GM12878 (cell line): ENCODE data around the gene VAC14. TPM values are rescaled to one million over a fixed set of nuclear protein-coding genes. Genes with fewer than 3 reads are reported as not detected.

ENCODE experiments used
- ATAC-seq: fragments of 200-7000 bp; cut with Tn5 transposase; 3 replicates; pipeline ENCODE4 v1.9.1; 2020; ENCODE audit warnings: mild to moderate bottlenecking, moderate library complexity
- BruUV-seq: library from RNA; stranded (reverse); fragments of 400-500 nt; replicated peaks from 2 replicates; lab custom pipeline; 2021; lab: Mats Ljungman, UMichigan
- CTCF ChIA-PET: fragments of 300-600 bp; sonication (Branson Sonifier 250); formaldehyde crosslinking; extraction: SDS; loops from one replicate; lab custom pipeline; 2021; ENCODE audit warnings: inconsistent platforms; lab: Yijun Ruan, JAX
- POLR2A ChIA-PET: fragments of 350-600 bp; formaldehyde crosslinking; extraction: SDS; loops from one replicate; lab custom pipeline; 2021; ENCODE audit warnings: inconsistent platforms; lab: Charles Lee
- RAD21 ChIA-PET: fragments of 300-600 bp; sonication (Branson Sonifier 250); formaldehyde crosslinking; loops from one replicate; lab custom pipeline; 2023; ENCODE audit warnings: antibody characterized with exemption; ENCODE audit not compliant: unreplicated experiment; lab: Charles Lee
- SMC1A ChIA-PET: fragments of 300-600 bp; sonication (Branson Sonifier 250); formaldehyde crosslinking; loops from one replicate; lab custom pipeline; 2023; ENCODE audit not compliant: unreplicated experiment, uncharacterized antibody; lab: Charles Lee
- DNase-seq: peaks from one replicate; pipeline ENCODE4 v3.0.0-alpha.2; 2011; ENCODE audit warnings: low read depth, low spot score
- FAIRE-seq: peaks from 3 replicates; lab custom pipeline; 2011; peaks lifted over from hg19 to GRCh38; lab: Jason Lieb, UNC
- H2AFZ ChIP-seq: 2 replicates; pipeline ENCODE4 v1.6.0; 2011; ENCODE audit warnings: low read depth, low read length, control low read depth; ENCODE audit not compliant: control insufficient read depth
- H3K27ac ChIP-seq: 2 replicates; pipeline ENCODE4 v1.5.1; 2011; ENCODE audit warnings: control low read depth; ENCODE audit not compliant: control insufficient read depth, insufficient read depth
- H3K27me3 ChIP-seq, 2 experiments: replicated peaks in 1 of 2; 2 replicates each; pipeline versions ENCODE4 v1.6.0 to v1.6.1; 2011; ENCODE audit warnings: low read length in 1 of 2; ENCODE audit not compliant: control insufficient read depth in 2 of 2, insufficient read depth in 2 of 2
- H3K36me3 ChIP-seq, 2 experiments: 2 replicates each; pipeline ENCODE4 v1.5.1; 2011; ENCODE audit warnings: low read length in 1 of 2; ENCODE audit not compliant: control insufficient read depth in 2 of 2, insufficient read depth in 2 of 2
- H3K4me1 ChIP-seq: 2 replicates; pipeline ENCODE4 v1.6.1; 2011; ENCODE audit warnings: mild to moderate bottlenecking, low read length, moderate library complexity, mixed read lengths; ENCODE audit not compliant: control insufficient read depth, insufficient read depth
- H3K4me2 ChIP-seq: 2 replicates; pipeline ENCODE4 v1.6.0; 2011; ENCODE audit warnings: control low read depth; ENCODE audit not compliant: control insufficient read depth, insufficient read depth
- H3K4me3 ChIP-seq: fragments of 200-600 bp; sonication (generic); 2 replicates; pipeline ENCODE4 v1.5.1; 2016
- H3K79me2 ChIP-seq: 2 replicates; pipeline ENCODE4 v1.6.0; 2011; ENCODE audit warnings: low read length; ENCODE audit not compliant: control insufficient read depth, insufficient read depth
- H3K9ac ChIP-seq: 2 replicates; pipeline ENCODE4 v1.8.0; 2011; ENCODE audit warnings: low read length, control low read depth, mixed read lengths; ENCODE audit not compliant: control insufficient read depth, insufficient read depth
- H3K9me3 ChIP-seq: replicated peaks from 3 replicates; pipeline ENCODE4 v1.5.1; 2011; ENCODE audit warnings: mild to moderate bottlenecking, low read length; ENCODE audit not compliant: control insufficient read depth, insufficient read depth
- H4K20me1 ChIP-seq: 2 replicates; pipeline ENCODE4 v1.6.0; 2011; ENCODE audit not compliant: control insufficient read depth, insufficient read depth
- ATF2 ChIP-seq: IDR thresholded peaks from 2 replicates; pipeline ENCODE4 v1.6.1; 2012; ENCODE audit warnings: low read length, inconsistent platforms
- BRCA1 ChIP-seq: IDR thresholded peaks from 2 replicates; pipeline ENCODE4 v1.6.1; 2011; ENCODE audit warnings: low read depth, low read length, improper control_type of control experiment
- CHD4 ChIP-seq: fragments of 200-600 bp; sonication (generic); IDR thresholded peaks from 2 replicates; pipeline ENCODE4 v1.6.1; 2016; ENCODE audit warnings: mild to moderate bottlenecking
- FOS ChIP-seq: IDR thresholded peaks from 3 replicates; pipeline ENCODE4 v1.6.1; 2011; ENCODE audit warnings: borderline replicate concordance; ENCODE audit not compliant: insufficient read length; ENCODE audit errors: extremely low read depth
- IRF3 ChIP-seq: fragments of 450-650 bp; IDR thresholded peaks from 2 replicates; pipeline ENCODE4 v1.6.1; 2014; ENCODE audit warnings: mild to moderate bottlenecking
- IRF4 ChIP-seq: IDR thresholded peaks from 2 replicates; pipeline ENCODE4 v1.6.1; 2011; ENCODE audit warnings: low read depth, low read length
- MTA3 ChIP-seq: IDR thresholded peaks from 2 replicates; pipeline ENCODE4 v1.6.1; 2012; ENCODE audit warnings: low read length, inconsistent platforms, borderline replicate concordance
- MXI1 ChIP-seq: fragments of 150-350 bp; IDR thresholded peaks from 2 replicates; pipeline ENCODE4 v1.6.1; 2011; ENCODE audit warnings: low read depth, mild to moderate bottlenecking, inconsistent platforms, low read length, improper control_type of control experiment
- NR2C1 ChIP-seq: fragments of 450-650 bp; IDR thresholded peaks from 2 replicates; pipeline ENCODE4 v1.6.1; 2017; ENCODE audit warnings: antibody characterized with exemption, mild to moderate bottlenecking, moderate library complexity
- REST ChIP-seq: IDR thresholded peaks from 2 replicates; pipeline ENCODE4 v1.6.1; 2012; ENCODE audit warnings: mild to moderate bottlenecking, low read depth, low read length
- RFX5 ChIP-seq: IDR thresholded peaks from 2 replicates; pipeline ENCODE4 v1.6.1; 2011; ENCODE audit warnings: low read depth, low read length, improper control_type of control experiment
- SMAD5 ChIP-seq: IDR thresholded peaks from 2 replicates; pipeline ENCODE4 v1.6.1; 2016; ENCODE audit warnings: antibody characterized with exemption, low read depth
- SP1 ChIP-seq: IDR thresholded peaks from one replicate; pipeline ENCODE4 v1.6.1; 2011; ENCODE audit warnings: low read depth, low read length
- ZNF274 ChIP-seq: IDR thresholded peaks from one replicate; pipeline ENCODE4 v1.8.0; 2011; ENCODE audit not compliant: insufficient read length, insufficient read depth
- WGBS: methylation state at CpG from one replicate; pipeline ENCODE4 v1.1.6; 2016; ENCODE audit warnings: low lambda C conversion rate; ENCODE audit not compliant: insufficient replicate concordance, insufficient coverage; ENCODE audit errors: missing lambda C conversion rate; 5-methylcytosine and 5-hydroxymethylcytosine counted together
- in situ Hi-C: fragments of 300-500 bp; cut with MboI; formaldehyde crosslinking; loops from 9 replicates; pipeline ENCODE4 v1.14.3; 2018; ENCODE audit warnings: mixed read lengths
- intact Hi-C: fragments of 100-400 bp; cut with micrococcal nuclease; formaldehyde crosslinking; loops from one replicate; pipeline ENCODE4 v1.14.2; 2022; ENCODE audit not compliant: unreplicated experiment
- polyA plus RNA-seq, 11 experiments: library from polyadenylated mRNA; depleted of rRNA in 4 of 11; unstranded in 6 of 11; stranded (reverse) in 5 of 11; fragments of >200 nt; fragmentation: Nextera tagmentation in 4 of 11; fragmentation: Illumina TruSeq in 1 of 11; extraction: Ambion mirVana in 4 of 11; extraction: Trizol in 1 of 11; gene quantifications; 1 replicate in 1 of 11; 2 replicates in 10 of 11; pipeline versions ENCODE4 v1.2.1 to v1.2.3, GENCODE V29; 2011 to 2016; ENCODE audit warnings: inconsistent platforms in 2 of 11, missing spikeins in 2 of 11, low read depth in 1 of 11
- total RNA-seq, 4 experiments: library from RNA; depleted of rRNA in 3 of 4; stranded (reverse); fragments of >200 nt in 3 of 4; fragmentation: Illumina TruSeq in 1 of 4; extraction: Trizol in 1 of 4; gene quantifications; 2 replicates each; pipeline versions ENCODE4 v1.2.1 to v1.2.3, GENCODE V29; 2013 to 2021
- TF ChIP-seq, protein P1 (sequence below): fragments of 450-650 bp; IDR thresholded peaks from 2 replicates; pipeline ENCODE4 v1.6.1; 2018; ENCODE audit warnings: mild to moderate bottlenecking, low read depth, moderate library complexity; ENCODE audit not compliant: partially characterized antibody
- TF ChIP-seq, protein P2 (sequence below): IDR thresholded peaks from 2 replicates; pipeline ENCODE4 v1.6.1; 2011; ENCODE audit warnings: low read depth, low read length, improper control_type of control experiment, borderline replicate concordance

The VAC14 gene
- total and polyA plus RNA-seq, 10 of the 15 experiments (the other 5 are each of a cell fraction or from before 2014, with no cell fraction given), result 1.3 to 45.5 (median 25.5) TPM

DNA sequence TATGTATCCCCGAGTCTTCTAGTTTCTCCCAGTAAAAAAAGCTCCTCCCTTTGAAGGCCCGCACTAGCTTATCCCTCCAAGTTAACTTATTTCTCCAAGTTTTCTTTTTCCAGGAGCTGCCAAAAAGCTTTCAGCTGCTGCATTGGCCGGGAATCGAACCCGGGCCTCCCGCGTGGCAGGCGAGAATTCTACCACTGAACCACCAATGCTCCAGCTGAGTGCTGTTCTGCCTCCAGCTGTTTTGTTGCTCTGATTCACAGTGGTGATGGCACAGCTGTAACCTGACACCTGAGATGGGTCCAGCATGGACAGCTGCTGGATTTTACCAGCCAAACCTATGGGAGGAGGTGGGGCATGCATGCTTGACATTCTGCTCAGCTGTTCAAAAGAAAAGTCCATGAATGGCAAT is 22.1 kb downstream of the VAC14 start:
- in situ Hi-C loops, result no loop called here
- no peak for FAIRE-seq
- H3K36me3 ChIP-seq, result peaks cover 28 to 29% of the 10 kb centered on the region in 2 experiments
- TF ChIP-seq, protein P1, sequence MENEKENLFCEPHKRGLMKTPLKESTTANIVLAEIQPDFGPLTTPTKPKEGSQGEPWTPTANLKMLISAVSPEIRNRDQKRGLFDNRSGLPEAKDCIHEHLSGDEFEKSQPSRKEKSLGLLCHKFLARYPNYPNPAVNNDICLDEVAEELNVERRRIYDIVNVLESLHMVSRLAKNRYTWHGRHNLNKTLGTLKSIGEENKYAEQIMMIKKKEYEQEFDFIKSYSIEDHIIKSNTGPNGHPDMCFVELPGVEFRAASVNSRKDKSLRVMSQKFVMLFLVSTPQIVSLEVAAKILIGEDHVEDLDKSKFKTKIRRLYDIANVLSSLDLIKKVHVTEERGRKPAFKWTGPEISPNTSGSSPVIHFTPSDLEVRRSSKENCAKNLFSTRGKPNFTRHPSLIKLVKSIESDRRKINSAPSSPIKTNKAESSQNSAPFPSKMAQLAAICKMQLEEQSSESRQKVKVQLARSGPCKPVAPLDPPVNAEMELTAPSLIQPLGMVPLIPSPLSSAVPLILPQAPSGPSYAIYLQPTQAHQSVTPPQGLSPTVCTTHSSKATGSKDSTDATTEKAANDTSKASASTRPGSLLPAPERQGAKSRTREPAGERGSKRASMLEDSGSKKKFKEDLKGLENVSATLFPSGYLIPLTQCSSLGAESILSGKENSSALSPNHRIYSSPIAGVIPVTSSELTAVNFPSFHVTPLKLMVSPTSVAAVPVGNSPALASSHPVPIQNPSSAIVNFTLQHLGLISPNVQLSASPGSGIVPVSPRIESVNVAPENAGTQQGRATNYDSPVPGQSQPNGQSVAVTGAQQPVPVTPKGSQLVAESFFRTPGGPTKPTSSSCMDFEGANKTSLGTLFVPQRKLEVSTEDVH, result no peak
- TF ChIP-seq MXI1 (no peak), IRF4 (no peak), SMAD5 (no peak), FOS (no peak), CHD4 (no peak), ZNF274 (no peak), IRF3 (no peak), BRCA1 (no peak), REST (no peak), RFX5 (no peak), ATF2 (no peak), NR2C1 (no peak), SP1 (no peak), MTA3 (no peak)
- TF ChIP-seq, protein P2, sequence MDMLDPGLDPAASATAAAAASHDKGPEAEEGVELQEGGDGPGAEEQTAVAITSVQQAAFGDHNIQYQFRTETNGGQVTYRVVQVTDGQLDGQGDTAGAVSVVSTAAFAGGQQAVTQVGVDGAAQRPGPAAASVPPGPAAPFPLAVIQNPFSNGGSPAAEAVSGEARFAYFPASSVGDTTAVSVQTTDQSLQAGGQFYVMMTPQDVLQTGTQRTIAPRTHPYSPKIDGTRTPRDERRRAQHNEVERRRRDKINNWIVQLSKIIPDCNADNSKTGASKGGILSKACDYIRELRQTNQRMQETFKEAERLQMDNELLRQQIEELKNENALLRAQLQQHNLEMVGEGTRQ, result no peak

More for the DNA sequence above, 22.1 kb downstream of the VAC14 start:
- SMC1A ChIA-PET, result interaction anchor here (0.6 kb wide), 1 partner anchor 761 kb away, joined by 3 read pairs; no protein-coding TSS in a partner anchor
- BruUV-seq, result no TSS peak
- Histone ChIP-seq H3K4me2 (no peak overlapping the region), H2AFZ (no peak overlapping the region), H3K4me3 (no peak overlapping the region), H3K27me3 (no peaks in the 10 kb centered on the region), H4K20me1 (no peaks in the 10 kb centered on the region), H3K9ac (no peak overlapping the region), H3K4me1 (no peaks in the 10 kb centered on the region), H3K27ac (no peak overlapping the region), H3K79me2 (no peaks in the 10 kb centered on the region), H3K9me3 (peaks cover 2% of the 10 kb centered on the region; the same call in 1 of the 3 replicates)
- POLR2A ChIA-PET, result no interaction called here
- RAD21 ChIA-PET, result no interaction called here
- CTCF ChIA-PET, result no interaction called here
- intact Hi-C loops, result loop anchor here (10.0 kb wide), 1 partner anchor 184 kb away; no protein-coding TSS in a partner anchor
- DNase-seq (no peak), ATAC-seq (no peak)
- 97% methylated on average over 8 of the region's 8 CpGs for WGBS
